ENCODE results near the gene PTGS1. TPM values are rescaled to one million over a fixed set of nuclear protein-coding genes. Genes with fewer than 3 reads are reported as not detected.

PTGS1 gene
- polyA plus RNA-seq, 1 donor from 2014 or later = 0.17 TPM

DNA sequence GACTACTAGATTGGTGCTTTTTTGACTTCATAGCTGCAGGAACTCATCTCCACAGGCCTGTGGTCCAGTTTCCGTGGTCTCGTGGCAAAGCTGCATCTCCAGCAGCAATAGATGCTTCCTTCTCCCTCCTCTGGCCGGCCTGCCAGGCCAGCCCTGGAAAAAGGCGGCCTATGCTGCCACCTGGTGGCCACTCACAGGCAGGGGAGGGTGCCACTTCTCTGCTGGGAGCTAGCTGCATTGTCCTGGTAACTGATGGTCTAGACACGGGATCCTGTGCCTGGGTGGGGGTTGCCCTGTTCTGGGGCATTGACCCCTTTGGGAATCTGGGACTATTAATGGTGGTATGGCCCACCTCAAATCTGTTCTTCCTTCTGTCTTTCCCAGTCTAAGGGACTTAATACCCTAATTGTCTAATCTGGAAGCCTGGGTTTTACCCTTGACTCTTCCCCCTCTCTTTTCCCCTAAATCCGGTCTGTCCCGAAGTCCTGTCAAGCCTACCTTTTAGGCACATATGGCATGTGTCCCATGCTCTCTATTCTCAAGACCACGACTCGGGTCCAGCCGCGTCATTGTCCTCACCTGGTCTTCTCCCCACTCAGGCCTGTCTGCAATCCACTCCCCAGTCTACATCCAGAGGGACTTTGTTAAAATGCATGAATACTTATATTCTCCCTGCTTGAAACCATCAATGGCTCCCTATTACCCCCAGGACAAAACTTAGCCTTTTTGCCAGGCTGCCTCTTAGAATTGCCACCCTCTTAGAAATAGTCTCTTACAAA lies 20.1 kb upstream of the PTGS1 start:
- Histone ChIP-seq H3K27ac (ENCODE audit: low read length) (no peak overlapping the region), H4K20me1 (ENCODE audit: insufficient read depth) (no peaks in the 10 kb centered on the region), H3K27me3 (ENCODE audit: insufficient read depth, low read depth, low read length) (peaks cover 48% of the 10 kb centered on the region), H3K36me3 (ENCODE audit: insufficient read depth, low read length) (no peaks in the 10 kb centered on the region), H3F3A (ENCODE audit: insufficient read depth, low read length, poor library complexity, severe bottlenecking) (no peaks in the 10 kb centered on the region), H3K4me2 (ENCODE audit: low read length) (no peak overlapping the region), H3K9me3 (ENCODE audit: low read length) (no peaks in the 10 kb centered on the region), H3K9ac (ENCODE audit: low read length) (no peak overlapping the region), H3K9me2 (ENCODE audit: insufficient read depth, low read length) (no peaks in the 10 kb centered on the region), H2AFZ (ENCODE audit: low read depth, low read length) (no peak overlapping the region), H3K79me2 (replicated peaks; ENCODE audit: insufficient read depth, low read length) (no peaks in the 10 kb centered on the region), H3K4me3 (ENCODE audit: low read length) (no peak overlapping the region)
- TF ChIP-seq SMC3 (conservative IDR thresholded peaks at IDR 0.05; ENCODE audit: poor library complexity) (peak; percentile 100), RAD21 (conservative IDR thresholded peaks at IDR 0.05) (peak; percentile 99), REST (IDR thresholded peaks at IDR 0.05; ENCODE audit: borderline replicate concordance) (no peak), EP300 (conservative IDR thresholded peaks at IDR 0.05; ENCODE audit: poor library complexity, severe bottlenecking) (peak; percentile 13), POLR2AphosphoS5 (IDR thresholded peaks at IDR 0.05) (no peak), EZH2 (IDR thresholded peaks at IDR 0.05; ENCODE audit: borderline replicate concordance, insufficient read depth, low read length, poor library complexity, severe bottlenecking) (no peak), CTCF (IDR thresholded peaks at IDR 0.05; ENCODE audit: poor library complexity, severe bottlenecking) (peak; percentile 98)

- H3K9me3 ChIP-seq (ENCODE audit: low read length) = no peaks in the 10 kb centered on the region
- no peaks in the 10 kb centered on the region for H3K79me2 ChIP-seq (replicated peaks; ENCODE audit: insufficient read depth, low read length)
- no peak overlapping the region for H3K27ac ChIP-seq (ENCODE audit: low read length)
- H3K4me3 ChIP-seq (ENCODE audit: low read length) = no peak overlapping the region
- H3K36me3 ChIP-seq (ENCODE audit: insufficient read depth, low read length) = no peaks in the 10 kb centered on the region
- no peak overlapping the region for H3K9ac ChIP-seq (ENCODE audit: low read length)
- peaks cover 9% of the 10 kb centered on the region for H3K27me3 ChIP-seq (ENCODE audit: insufficient read depth, low read depth, low read length)
- no peaks in the 10 kb centered on the region for H4K20me1 ChIP-seq (ENCODE audit: insufficient read depth)
- H3K4me2 ChIP-seq (ENCODE audit: low read length) = no peak overlapping the region
- H2AFZ ChIP-seq (ENCODE audit: low read depth, low read length) = no peak overlapping the region
- TF ChIP-seq CTCF (IDR thresholded peaks at IDR 0.05; ENCODE audit: poor library complexity, severe bottlenecking) = no peak
- no peak for TF ChIP-seq SMC3 (conservative IDR thresholded peaks at IDR 0.05; ENCODE audit: poor library complexity)
- TF ChIP-seq MXI1 (conservative IDR thresholded peaks at IDR 0.05; ENCODE audit: poor library complexity, severe bottlenecking) = no peak
- no peak for TF ChIP-seq EP300 (conservative IDR thresholded peaks at IDR 0.05; ENCODE audit: poor library complexity, severe bottlenecking)
- no peak for TF ChIP-seq TAF1 (IDR thresholded peaks at IDR 0.05; ENCODE audit: low read depth)
- TF ChIP-seq POLR2AphosphoS5 (IDR thresholded peaks at IDR 0.05) = no peak
- TF ChIP-seq RAD21 (conservative IDR thresholded peaks at IDR 0.05) = no peak
- TF ChIP-seq REST (IDR thresholded peaks at IDR 0.05; ENCODE audit: borderline replicate concordance) = no peak
- TF ChIP-seq EZH2 (IDR thresholded peaks at IDR 0.05; ENCODE audit: borderline replicate concordance, insufficient read depth, low read length, poor library complexity, severe bottlenecking) = no peak
- H3F3A ChIP-seq (ENCODE audit: insufficient read depth, low read length, poor library complexity, severe bottlenecking) = no peaks in the 10 kb centered on the region
- no peaks in the 10 kb centered on the region for H3K9me2 ChIP-seq (ENCODE audit: insufficient read depth, low read length)
Observed at GRCh38 chr9:122354536-122355199, 16.2 kb upstream of the PTGS1 start.
